CD4-positive, alpha-beta memory T cell (primary cell): ENCODE measurements around the gene FZR1. TPM values are rescaled to one million over a fixed set of nuclear protein-coding genes. Genes with fewer than 3 reads are reported as not detected.

ENCODE experiments used
- CTCF ChIA-PET: fragments of 350-600 bp; sonication (Branson Sonifier 250); formaldehyde crosslinking; loops from one replicate; lab custom pipeline; 2021; ENCODE audit warnings: inconsistent platforms; ENCODE audit not compliant: partially characterized antibody; lab: Charles Lee
- POLR2A ChIA-PET: fragments of 350-600 bp; sonication (Branson Sonifier 250); formaldehyde crosslinking; loops from one replicate; lab custom pipeline; 2021; ENCODE audit not compliant: partially characterized antibody; lab: Charles Lee
- DNase-seq, 5 donors: peaks; one replicate each; pipeline versions ENCODE4 v3.0.0 to v3.0.0-alpha.2; 2020 to 2022; ENCODE audit warnings: mixed read lengths in 1 of 5
- H3K27ac ChIP-seq: one replicate; pipeline ENCODE4 v1.7.0; 2013; ENCODE audit warnings: low read depth, low read length
- H3K27me3 ChIP-seq: 2 replicates; pipeline ENCODE4 v1.7.0; 2013; ENCODE audit warnings: mild to moderate bottlenecking, low read length, moderate library complexity; ENCODE audit not compliant: insufficient read depth
- H3K36me3 ChIP-seq: 2 replicates; pipeline ENCODE4 v1.7.0; 2013; ENCODE audit warnings: mild to moderate bottlenecking, low read length, moderate library complexity; ENCODE audit not compliant: insufficient read depth
- H3K4me1 ChIP-seq: 2 replicates; pipeline ENCODE4 v1.7.0; 2013; ENCODE audit warnings: mild to moderate bottlenecking, low read length, moderate library complexity; ENCODE audit not compliant: insufficient read depth
- H3K4me3 ChIP-seq, 2 donors: one replicate each; pipeline ENCODE4 v1.7.0; 2013; ENCODE audit warnings: low read length in 2 of 2, mild to moderate bottlenecking in 1 of 2
- H3K9me3 ChIP-seq, 2 donors: one replicate each; pipeline ENCODE4 v1.7.0; 2013; ENCODE audit warnings: low read length in 2 of 2, control low read depth in 1 of 2; ENCODE audit not compliant: control insufficient read depth in 1 of 2
- H3K27ac Mint-ChIP-seq, 7 donors: one replicate each; pipeline ENCODE4 v1.8.0; 2020 to 2021; ENCODE audit warnings: mixed read lengths in 7 of 7, mild to moderate bottlenecking in 6 of 7, inconsistent platforms in 3 of 7, moderate library complexity in 3 of 7
- H3K27me3 Mint-ChIP-seq, 2 donors: one replicate each; pipeline ENCODE4 v1.8.0; 2020 to 2021; ENCODE audit warnings: mixed read lengths in 2 of 2
- H3K36me3 Mint-ChIP-seq, 2 donors: one replicate each; pipeline ENCODE4 v1.8.0; 2020 to 2021; ENCODE audit warnings: mixed read lengths in 2 of 2, inconsistent platforms in 1 of 2, mild to moderate bottlenecking in 1 of 2
- H3K4me1 Mint-ChIP-seq, 4 donors: one replicate each; pipeline ENCODE4 v1.8.0; 2020 to 2021; ENCODE audit warnings: mixed read lengths in 4 of 4, mild to moderate bottlenecking in 1 of 4
- H3K4me3 Mint-ChIP-seq, 8 donors: one replicate each; pipeline ENCODE4 v1.8.0; 2020 to 2021; ENCODE audit warnings: mixed read lengths in 8 of 8, mild to moderate bottlenecking in 7 of 8, moderate library complexity in 6 of 8, inconsistent platforms in 3 of 8
- H3K9me3 Mint-ChIP-seq, 8 donors: one replicate each; pipeline ENCODE4 v1.8.0; 2020 to 2021; ENCODE audit warnings: mixed read lengths in 8 of 8, mild to moderate bottlenecking in 5 of 8, inconsistent platforms in 3 of 8, moderate library complexity in 1 of 8
- intact Hi-C: fragments of 100-400 bp; cut with micrococcal nuclease; formaldehyde crosslinking; loops from one replicate; pipeline ENCODE4 v1.15.1; 2023
- polyA plus RNA-seq, 2 donors: library from polyadenylated mRNA; unstranded; fragments of 300-500 nt; fragmentation: Illumina TruSeq; gene quantifications; one replicate each; pipeline ENCODE4 v1.2.3, GENCODE V29; 2021
- total RNA-seq, 2 experiments: library from RNA; stranded (reverse); gene quantifications; one replicate each; pipeline ENCODE4 v1.2.3, GENCODE V29; 2021

Gene FZR1
- total and polyA plus RNA-seq, 4 experiments from 2014 or later = 7.1 to 73.7 (median 44.7) TPM

DNA sequence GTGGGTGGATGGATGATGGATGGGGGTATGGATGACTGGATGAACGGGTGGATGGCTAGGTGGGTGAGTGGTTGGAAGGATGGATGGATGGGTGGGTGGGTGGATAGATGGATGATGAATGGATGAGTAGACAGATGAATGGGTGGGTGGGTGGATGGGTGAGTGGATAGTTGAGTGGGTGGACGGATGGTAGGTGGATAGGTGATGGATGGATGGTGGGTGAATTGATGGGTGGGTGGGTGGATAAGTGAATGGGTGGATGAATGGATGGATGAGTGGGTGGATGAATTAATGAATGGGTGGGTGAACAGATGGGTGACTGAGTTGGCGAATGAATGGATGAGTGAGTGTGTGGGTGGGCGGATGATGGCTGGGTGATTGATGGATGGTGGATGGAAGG lies 30.7 kb upstream of the FZR1 start:
- H3K36me3 ChIP-seq = no peaks in the 10 kb centered on the region
- POLR2A ChIA-PET = no interaction called here
- Mint-ChIP-seq H3K4me3 (no peak overlapping the region), H3K27ac (no peak overlapping the region), H3K36me3 (no peaks in the 10 kb centered on the region), H3K9me3 (peaks cover 0 to 1% (median 0%) of the 10 kb centered on the region in 8 donors), H3K27me3 (peaks cover 0 to 1% of the 10 kb centered on the region in 2 donors), H3K4me1 (peaks cover 4 to 17% (median 12%) of the 10 kb centered on the region in 4 donors)
- no peaks in the 10 kb centered on the region for H3K9me3 ChIP-seq
- CTCF ChIA-PET = no interaction called here
- DNase-seq = no peak
- no peaks in the 10 kb centered on the region for H3K27me3 ChIP-seq
- H3K4me3 ChIP-seq = no peak overlapping the region
- H3K27ac ChIP-seq = no peak overlapping the region
- intact Hi-C loops = no loop called here
- H3K4me1 ChIP-seq = peaks cover 15% of the 10 kb centered on the region

DNA sequence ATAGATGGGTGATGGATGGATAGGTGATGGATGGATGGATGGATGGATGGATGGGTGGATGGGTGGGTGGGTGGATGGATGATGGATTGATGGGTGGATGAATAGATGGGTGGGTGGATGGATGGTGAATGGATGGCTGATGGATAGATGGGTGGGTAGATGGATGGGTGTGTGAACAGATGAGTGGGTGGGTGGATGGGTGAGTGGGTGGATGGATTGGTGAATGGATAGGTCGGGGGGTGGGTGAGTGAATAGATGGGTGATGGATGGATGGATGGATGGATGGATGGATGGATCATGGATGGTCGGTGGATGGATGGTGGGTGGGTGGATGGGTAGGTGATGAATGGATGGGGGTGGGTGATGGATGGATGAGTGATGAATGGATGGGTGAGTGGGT lies 29.3 kb upstream of the FZR1 start:
- H3K9me3 Mint-ChIP-seq = peaks cover 0 to 1% (median 0%) of the 10 kb centered on the region in 8 donors
- H3K4me1 Mint-ChIP-seq = peaks cover 4 to 17% (median 11%) of the 10 kb centered on the region in 4 donors
- no peaks in the 10 kb centered on the region for H3K27me3 ChIP-seq
- no peak overlapping the region for H3K27ac Mint-ChIP-seq
- no peak for DNase-seq
- no peaks in the 10 kb centered on the region for H3K36me3 Mint-ChIP-seq
- no peak overlapping the region for H3K4me3 ChIP-seq
- ChIA-PET POLR2A (no interaction called here), CTCF (interaction anchor here (0.8 kb wide), 1 partner anchor 11 kb away, joined by 3 read pairs; no protein-coding TSS in a partner anchor)
- H3K4me1 ChIP-seq = peaks cover 15% of the 10 kb centered on the region
- no peak overlapping the region for H3K27ac ChIP-seq
- no peaks in the 10 kb centered on the region for H3K36me3 ChIP-seq
- no peaks in the 10 kb centered on the region for H3K9me3 ChIP-seq
- no peak overlapping the region for H3K4me3 Mint-ChIP-seq
- intact Hi-C loops = no loop called here
- no peaks in the 10 kb centered on the region for H3K27me3 Mint-ChIP-seq

DNA sequence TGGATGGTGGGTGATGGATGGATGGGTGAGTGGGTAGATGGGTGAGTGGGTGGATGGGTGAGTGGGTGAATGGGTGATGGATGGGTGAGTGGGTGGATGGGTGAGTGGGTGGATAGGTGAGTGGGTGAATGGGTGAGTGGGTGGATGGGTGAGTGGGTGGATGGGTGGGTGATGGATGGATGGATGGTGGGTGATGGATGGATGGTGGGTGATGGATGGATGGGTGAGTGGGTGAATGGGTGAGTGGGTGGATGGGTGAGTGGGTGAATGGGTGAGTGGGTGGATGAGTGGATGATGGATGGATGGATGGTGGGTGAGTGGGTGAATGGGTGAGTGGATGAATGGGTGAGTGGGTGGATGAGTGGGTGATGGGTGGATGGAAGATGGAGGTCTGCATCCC lies 28.6 kb upstream of the FZR1 start:
- Mint-ChIP-seq H3K4me3 (no peak overlapping the region), H3K27ac (no peak overlapping the region), H3K27me3 (no peaks in the 10 kb centered on the region), H3K4me1 (peaks cover 4 to 17% (median 11%) of the 10 kb centered on the region in 4 donors), H3K9me3 (peaks cover 0 to 1% (median 0%) of the 10 kb centered on the region in 8 donors), H3K36me3 (no peaks in the 10 kb centered on the region)
- Histone ChIP-seq H3K9me3 (no peaks in the 10 kb centered on the region), H3K36me3 (no peaks in the 10 kb centered on the region), H3K4me3 (no peak overlapping the region), H3K27ac (no peak overlapping the region), H3K4me1 (peaks cover 15% of the 10 kb centered on the region), H3K27me3 (no peaks in the 10 kb centered on the region)
- ChIA-PET POLR2A (no interaction called here), CTCF (no interaction called here)
- no peak for DNase-seq
- intact Hi-C loops = no loop called here

DNA sequence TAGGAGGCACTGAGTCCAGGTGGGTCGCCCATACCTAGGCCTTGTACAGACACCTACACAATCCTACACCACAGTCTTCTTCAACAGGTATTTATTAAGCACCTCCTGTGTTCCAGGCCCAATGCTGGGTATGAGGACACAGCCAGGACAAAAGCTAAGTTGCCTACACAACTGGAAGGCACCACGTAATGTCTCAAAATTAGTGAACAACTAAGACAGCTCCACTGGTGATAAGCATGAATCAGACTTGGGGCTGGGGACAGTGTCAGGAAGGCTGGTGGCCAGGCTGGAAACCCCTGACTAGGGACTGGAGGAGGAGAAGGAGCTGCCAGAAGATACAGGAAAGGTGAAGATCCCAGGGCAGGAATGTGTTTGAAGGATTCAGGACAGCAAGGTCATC lies 28.2 kb upstream of the FZR1 start:
- H3K36me3 Mint-ChIP-seq = no peaks in the 10 kb centered on the region
- DNase-seq = no peak
- Histone ChIP-seq H3K36me3 (no peaks in the 10 kb centered on the region), H3K4me3 (no peak overlapping the region), H3K27me3 (no peaks in the 10 kb centered on the region), H3K4me1 (peaks cover 15% of the 10 kb centered on the region), H3K27ac (no peak overlapping the region), H3K9me3 (no peaks in the 10 kb centered on the region)
- ChIA-PET CTCF (interaction anchor here (2.1 kb wide), 1 partner anchor 173 kb away, joined by 7 read pairs; no protein-coding TSS in a partner anchor), POLR2A (no interaction called here)
- no peaks in the 10 kb centered on the region for H3K27me3 Mint-ChIP-seq
- intact Hi-C loops = no loop called here
- H3K9me3 Mint-ChIP-seq = peaks cover 0 to 1% (median 0%) of the 10 kb centered on the region in 8 donors
- peak overlapping the region in 2 of 7 donors; percentile 63 to 68 for H3K27ac Mint-ChIP-seq
- peaks cover 4 to 17% (median 11%) of the 10 kb centered on the region in 4 donors for H3K4me1 Mint-ChIP-seq
- peak overlapping the region in 6 of 8 donors; percentile 41 to 70 (median 59) for H3K4me3 Mint-ChIP-seq

DNA sequence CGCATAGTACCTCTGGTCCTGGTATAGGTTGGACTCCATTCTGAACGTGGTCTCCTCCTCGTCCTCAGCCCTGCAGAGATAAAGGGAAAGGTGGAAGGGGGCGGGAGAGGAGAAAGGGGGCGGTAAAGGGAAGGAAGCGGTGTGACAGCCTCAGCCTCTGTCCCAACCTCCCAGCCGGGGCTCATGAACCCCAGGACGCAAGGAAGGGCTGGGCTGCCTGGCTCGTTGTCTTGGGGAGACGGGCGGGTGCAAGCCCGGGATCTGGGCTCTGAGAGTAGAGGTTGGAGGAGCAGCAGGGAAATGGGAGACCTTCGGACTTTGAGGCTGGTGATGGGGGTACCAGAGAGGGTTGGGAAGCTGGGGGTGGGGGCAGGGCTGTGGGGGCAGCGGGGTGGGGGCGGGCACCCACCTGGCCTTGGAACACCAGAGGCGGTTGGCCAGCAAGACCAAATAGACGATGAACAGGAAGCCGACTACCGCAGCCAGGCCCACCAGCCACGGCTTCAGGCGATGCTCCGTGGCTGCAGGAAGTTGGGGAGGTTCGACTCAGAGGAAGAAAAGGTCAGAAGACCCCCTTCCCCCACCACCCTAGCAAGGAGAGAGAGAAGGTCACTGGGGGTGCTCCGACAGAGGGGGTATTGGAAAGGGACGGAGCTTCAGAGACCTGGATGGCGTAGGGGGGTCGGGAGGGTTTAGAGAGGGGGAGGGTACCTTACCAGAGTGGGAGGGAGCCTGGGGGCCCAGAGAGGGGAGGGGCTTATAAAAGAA lies 27.5 kb upstream of the FZR1 start:
- H3K27me3 Mint-ChIP-seq = no peaks in the 10 kb centered on the region
- no peaks in the 10 kb centered on the region for H3K27me3 ChIP-seq
- CTCF ChIA-PET = interaction anchor here (0.8 to 2.1 kb wide), 2 partner anchors 152 to 173 kb away, joined by 3 to 7 read pairs; no protein-coding TSS in a partner anchor
- H3K4me1 Mint-ChIP-seq = peaks cover 4 to 17% (median 11%) of the 10 kb centered on the region in 4 donors
- no peaks in the 10 kb centered on the region for H3K36me3 ChIP-seq
- no peak overlapping the region for H3K27ac ChIP-seq
- H3K9me3 Mint-ChIP-seq = peaks cover 0 to 1% (median 0%) of the 10 kb centered on the region in 8 donors
- peaks cover 15% of the 10 kb centered on the region for H3K4me1 ChIP-seq
- POLR2A ChIA-PET = interaction anchor here (1.1 to 1.4 kb wide), 2 partner anchors 22 to 450 kb away, joined by 4 to 6 read pairs; partner anchors contain the start of gene DOHH
- H3K27ac Mint-ChIP-seq = peak overlapping the region in 3 of 7 donors; percentile 57 to 68 (median 63)
- H3K36me3 Mint-ChIP-seq = no peaks in the 10 kb centered on the region
- peak in 1 of 5 donors; percentile 11 for DNase-seq
- peak overlapping the region in 6 of 8 donors; percentile 27 to 75 (median 64) for H3K4me3 Mint-ChIP-seq
- intact Hi-C loops = no loop called here
- H3K9me3 ChIP-seq = no peaks in the 10 kb centered on the region
- H3K4me3 ChIP-seq = no peak overlapping the region

DNA sequence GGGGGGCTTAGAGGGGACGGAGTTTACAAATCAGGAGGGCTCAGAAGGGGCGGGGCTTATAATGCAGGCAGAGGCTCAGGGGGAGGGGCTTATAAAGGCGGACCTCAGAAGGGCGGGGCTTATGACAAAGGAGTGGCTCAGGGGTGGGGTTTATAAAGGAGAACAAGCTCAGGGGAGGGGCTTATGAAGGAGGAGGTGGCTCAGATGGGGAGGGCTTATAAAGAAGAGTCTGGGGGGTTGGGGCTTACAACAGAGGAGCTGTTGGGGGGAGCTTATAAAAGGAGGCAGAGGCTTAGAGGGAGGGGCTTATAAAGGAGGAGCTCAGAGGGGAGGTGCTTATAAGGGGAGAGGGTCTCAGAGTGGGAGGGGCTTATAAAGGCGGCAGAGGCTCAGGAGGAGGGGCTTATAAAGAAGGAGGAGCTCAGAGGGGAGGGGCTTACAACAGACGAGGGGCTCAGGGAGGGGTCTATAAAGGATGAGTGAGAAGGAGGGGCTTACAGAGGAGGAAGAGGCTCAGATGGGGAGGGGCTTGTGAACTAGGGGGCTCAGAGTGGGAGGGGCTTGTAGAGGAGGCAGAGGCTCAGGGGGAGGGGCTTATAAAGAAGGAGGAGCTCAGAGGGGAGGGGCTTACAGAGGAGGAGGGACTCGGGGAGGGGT lies 26.8 kb upstream of the FZR1 start:
- POLR2A ChIA-PET = interaction anchor here (1.1 to 1.4 kb wide), 2 partner anchors 21 to 451 kb away, joined by 4 to 6 read pairs; partner anchors contain the start of gene DOHH
- Mint-ChIP-seq H3K27me3 (no peaks in the 10 kb centered on the region), H3K4me1 (peaks cover 4 to 17% (median 11%) of the 10 kb centered on the region in 4 donors), H3K27ac (peak overlapping the region in 3 of 7 donors; percentile 41 to 68 (median 66)), H3K9me3 (peaks cover 0 to 1% (median 0%) of the 10 kb centered on the region in 8 donors), H3K4me3 (peak overlapping the region in 3 of 8 donors; percentile 51 to 75 (median 67)), H3K36me3 (no peaks in the 10 kb centered on the region)
- CTCF ChIA-PET = interaction anchor here (0.7 to 2.1 kb wide), 3 partner anchors 66 to 174 kb away, joined by 3 to 7 read pairs (median 3); no protein-coding TSS in a partner anchor
- H3K4me3 ChIP-seq = no peak overlapping the region
- intact Hi-C loops = no loop called here
- H3K4me1 ChIP-seq = peaks cover 15% of the 10 kb centered on the region
- peak; percentile 43 to 77 (median 50) for DNase-seq
- no peaks in the 10 kb centered on the region for H3K9me3 ChIP-seq
- no peak overlapping the region for H3K27ac ChIP-seq
- no peaks in the 10 kb centered on the region for H3K27me3 ChIP-seq
- H3K36me3 ChIP-seq = no peaks in the 10 kb centered on the region
